SK-N-SH treated with all-trans-retinoic acid at 6 μM for 48 hours (cell line): ENCODE measurements around the gene FBXO7.

Experiments used
- ATAC-seq: fragments of 200-7000 bp; cut with Tn5 transposase; 3 replicates; pipeline ENCODE4 v1.9.1; 2020; ENCODE audit warnings: mild to moderate bottlenecking, moderate library complexity
- ARNTL ChIP-seq: fragments of 450-650 bp; formaldehyde crosslinking; IDR thresholded peaks from 2 replicates; pipeline ENCODE4 v1.5.0; 2020; ENCODE audit warnings: low read depth, mild to moderate bottlenecking, moderate library complexity, borderline replicate concordance
- BACH2 ChIP-seq: fragments of 250-450 bp; sonication (Bioruptor Pico); IDR thresholded peaks from 2 replicates; pipeline ENCODE4 v1.9.0; 2021; ENCODE audit warnings: mild to moderate bottlenecking, borderline replicate concordance
- CSDC2 ChIP-seq: fragments of 250-450 bp; sonication (Bioruptor Pico); IDR thresholded peaks from 2 replicates; pipeline ENCODE4 v1.5.0; 2020; ENCODE audit warnings: mild to moderate bottlenecking, moderate library complexity
- ESRRG ChIP-seq: fragments of 250-450 bp; sonication (Bioruptor Pico); IDR thresholded peaks from 2 replicates; pipeline ENCODE4 v1.6.1; 2021; ENCODE audit warnings: mild to moderate bottlenecking
- GLIS3 ChIP-seq: fragments of 250-450 bp; sonication (Bioruptor Pico); IDR thresholded peaks from 2 replicates; pipeline ENCODE4 v1.5.0; 2020; ENCODE audit warnings: mild to moderate bottlenecking, moderate library complexity
- ISL1 ChIP-seq: fragments of 250-450 bp; sonication (Bioruptor Pico); IDR thresholded peaks from 2 replicates; pipeline ENCODE4 v2.1.2; 2022; ENCODE audit warnings: mild to moderate bottlenecking, moderate library complexity
- OSR1 ChIP-seq: fragments of 250-450 bp; sonication (Bioruptor Pico); IDR thresholded peaks from 2 replicates; pipeline ENCODE4 v1.8.0; 2022; ENCODE audit warnings: moderate library complexity, mild to moderate bottlenecking, inconsistent platforms
- PPARA ChIP-seq: fragments of 250-450 bp; sonication (Bioruptor Pico); IDR thresholded peaks from 2 replicates; pipeline ENCODE4 v1.5.0; 2020; ENCODE audit warnings: mild to moderate bottlenecking, borderline replicate concordance
- RARB ChIP-seq: fragments of 250-450 bp; sonication (Bioruptor Pico); IDR thresholded peaks from 2 replicates; pipeline ENCODE4 v1.8.0; 2021; ENCODE audit warnings: mild to moderate bottlenecking, moderate library complexity
- SNAI2 ChIP-seq: fragments of 250-450 bp; sonication (Bioruptor Pico); IDR thresholded peaks from 2 replicates; pipeline ENCODE4 v1.5.0; 2020; ENCODE audit warnings: mild to moderate bottlenecking, moderate library complexity
- TCF4 ChIP-seq: fragments of 250-450 bp; sonication (Bioruptor Pico); IDR thresholded peaks from 2 replicates; pipeline ENCODE4 v1.8.0; 2021; ENCODE audit warnings: mild to moderate bottlenecking, moderate library complexity, borderline replicate concordance
- TOX ChIP-seq: fragments of 250-450 bp; sonication (Bioruptor Pico); IDR thresholded peaks from 2 replicates; pipeline ENCODE4 v1.8.0; 2021; ENCODE audit warnings: mild to moderate bottlenecking, moderate library complexity, borderline replicate concordance
- ZC3H10 ChIP-seq: fragments of 250-450 bp; sonication (Bioruptor Pico); IDR thresholded peaks from 2 replicates; pipeline ENCODE4 v1.5.1; 2021; ENCODE audit warnings: mild to moderate bottlenecking, moderate library complexity
- ZFP3 ChIP-seq: fragments of 250-450 bp; sonication (Bioruptor Pico); IDR thresholded peaks from 2 replicates; pipeline ENCODE4 v1.5.0; 2020; ENCODE audit warnings: mild to moderate bottlenecking, moderate library complexity
- ZFP30 ChIP-seq: fragments of 450-650 bp; formaldehyde crosslinking; IDR thresholded peaks from 2 replicates; pipeline ENCODE4 v1.5.0; 2022; ENCODE audit warnings: mild to moderate bottlenecking, moderate library complexity
- ZNF565 ChIP-seq: fragments of 450-650 bp; formaldehyde crosslinking; conservative IDR thresholded peaks from 2 replicates; pipeline ENCODE4 v1.5.0; 2020; ENCODE audit warnings: low read depth, mild to moderate bottlenecking, moderate library complexity
- ZNF70 ChIP-seq: fragments of 450-650 bp; formaldehyde crosslinking; IDR thresholded peaks from 2 replicates; pipeline ENCODE4 v1.5.0; 2020; ENCODE audit warnings: mild to moderate bottlenecking, moderate library complexity
- ZNF8 ChIP-seq: fragments of 450-650 bp; formaldehyde crosslinking; IDR thresholded peaks from 2 replicates; pipeline ENCODE4 v1.5.0; 2020; ENCODE audit warnings: mild to moderate bottlenecking, moderate library complexity
- TF ChIP-seq, protein P1 (sequence below): fragments of 250-450 bp; sonication (Bioruptor Pico); IDR thresholded peaks from 2 replicates; pipeline ENCODE4 v1.8.0; 2020; ENCODE audit warnings: mild to moderate bottlenecking, moderate library complexity, borderline replicate concordance
- TF ChIP-seq, protein P2 (sequence below): fragments of 250-450 bp; sonication (Bioruptor Pico); IDR thresholded peaks from 2 replicates; pipeline ENCODE4 v1.8.0; 2021; ENCODE audit warnings: low read depth, mild to moderate bottlenecking, moderate library complexity, borderline replicate concordance
- TF ChIP-seq, protein P3 (sequence below): fragments of 250-450 bp; sonication (Bioruptor Pico); IDR thresholded peaks from 2 replicates; pipeline ENCODE4 v1.5.0; 2020; ENCODE audit warnings: mild to moderate bottlenecking, moderate library complexity

Gene FBXO7

DNA sequence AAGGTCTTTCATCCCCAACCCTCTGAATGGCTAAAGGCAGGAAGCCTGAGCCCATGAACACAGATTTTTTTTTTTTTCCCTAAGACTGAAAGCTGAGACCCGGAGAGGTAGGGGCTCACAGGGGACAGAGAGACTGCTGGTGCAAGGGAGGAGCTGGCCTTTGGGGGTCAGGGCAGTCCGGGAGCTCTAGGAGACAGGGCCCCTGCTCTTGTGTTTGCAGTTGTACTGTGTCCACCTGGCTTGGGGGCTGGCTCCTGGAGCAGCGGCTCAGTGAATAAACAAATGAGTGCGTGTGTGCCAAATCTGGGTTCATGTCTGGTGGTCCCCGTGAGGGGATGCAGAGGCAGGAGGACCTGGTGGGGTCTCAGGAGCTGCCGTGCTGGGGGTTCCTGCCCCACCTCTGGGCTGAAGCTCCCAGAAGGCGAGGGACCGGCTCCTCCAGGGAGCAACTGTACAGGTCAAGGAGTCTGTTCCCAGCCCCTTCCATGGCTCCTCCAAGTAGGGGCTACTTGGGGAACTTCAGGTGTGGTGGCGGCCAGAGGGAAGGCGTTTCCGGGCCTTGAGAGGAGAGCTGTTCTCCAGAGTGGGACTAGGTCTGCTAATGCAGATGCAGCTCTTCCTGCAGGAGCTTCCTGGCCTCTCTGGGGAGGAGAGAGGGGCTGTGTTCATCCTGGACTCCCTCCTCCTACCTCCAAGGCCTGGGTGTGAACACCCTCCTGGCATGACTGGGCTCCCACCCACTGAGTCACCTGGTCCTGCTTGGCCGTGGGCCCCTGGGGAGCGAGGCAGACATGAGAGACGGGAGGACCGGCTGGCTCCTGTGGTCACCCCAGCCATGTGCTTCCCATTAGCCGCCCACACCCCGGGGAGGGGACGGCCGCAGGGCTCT, 57.6 kb downstream of the FBXO7 start:
- TF ChIP-seq ZC3H10 (CRISPR knock-in tag), result no peak
- peak; percentile 95; the same call in 1 of the 2 replicates for TF ChIP-seq ARNTL (CRISPR knock-in tag)
- peak; percentile 46; the same call in 1 of the 2 replicates for TF ChIP-seq TCF4 (CRISPR knock-in tag)

DNA sequence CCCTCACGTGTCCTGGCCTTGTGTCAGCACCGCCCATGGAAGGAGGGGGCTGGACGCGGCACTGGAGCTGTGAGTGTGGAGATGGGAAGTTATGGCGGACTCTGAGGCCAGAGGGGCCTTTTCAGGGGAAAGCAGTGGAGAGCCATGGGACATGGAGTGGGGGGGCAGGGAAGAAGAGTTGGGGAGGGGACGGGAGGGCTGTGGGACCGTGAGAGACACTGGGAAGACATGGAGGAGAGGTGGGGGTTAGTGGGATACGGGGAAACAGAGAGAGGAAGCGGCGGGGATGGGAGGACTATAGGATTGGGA, 58.2 kb downstream of the FBXO7 start:
- TF ChIP-seq, protein P1, sequence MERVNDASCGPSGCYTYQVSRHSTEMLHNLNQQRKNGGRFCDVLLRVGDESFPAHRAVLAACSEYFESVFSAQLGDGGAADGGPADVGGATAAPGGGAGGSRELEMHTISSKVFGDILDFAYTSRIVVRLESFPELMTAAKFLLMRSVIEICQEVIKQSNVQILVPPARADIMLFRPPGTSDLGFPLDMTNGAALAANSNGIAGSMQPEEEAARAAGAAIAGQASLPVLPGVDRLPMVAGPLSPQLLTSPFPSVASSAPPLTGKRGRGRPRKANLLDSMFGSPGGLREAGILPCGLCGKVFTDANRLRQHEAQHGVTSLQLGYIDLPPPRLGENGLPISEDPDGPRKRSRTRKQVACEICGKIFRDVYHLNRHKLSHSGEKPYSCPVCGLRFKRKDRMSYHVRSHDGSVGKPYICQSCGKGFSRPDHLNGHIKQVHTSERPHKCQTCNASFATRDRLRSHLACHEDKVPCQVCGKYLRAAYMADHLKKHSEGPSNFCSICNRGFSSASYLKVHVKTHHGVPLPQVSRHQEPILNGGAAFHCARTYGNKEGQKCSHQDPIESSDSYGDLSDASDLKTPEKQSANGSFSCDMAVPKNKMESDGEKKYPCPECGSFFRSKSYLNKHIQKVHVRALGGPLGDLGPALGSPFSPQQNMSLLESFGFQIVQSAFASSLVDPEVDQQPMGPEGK (CRISPR knock-in tag), result no peak
- TF ChIP-seq ZFP3 (CRISPR knock-in tag), result no peak
- no peak for TF ChIP-seq OSR1
- no peak for TF ChIP-seq GLIS3 (CRISPR knock-in tag)
- no peak for TF ChIP-seq ESRRG
- TF ChIP-seq TOX (CRISPR knock-in tag), result no peak
- no peak for TF ChIP-seq BACH2 (CRISPR knock-in tag)
- TF ChIP-seq, protein P2, sequence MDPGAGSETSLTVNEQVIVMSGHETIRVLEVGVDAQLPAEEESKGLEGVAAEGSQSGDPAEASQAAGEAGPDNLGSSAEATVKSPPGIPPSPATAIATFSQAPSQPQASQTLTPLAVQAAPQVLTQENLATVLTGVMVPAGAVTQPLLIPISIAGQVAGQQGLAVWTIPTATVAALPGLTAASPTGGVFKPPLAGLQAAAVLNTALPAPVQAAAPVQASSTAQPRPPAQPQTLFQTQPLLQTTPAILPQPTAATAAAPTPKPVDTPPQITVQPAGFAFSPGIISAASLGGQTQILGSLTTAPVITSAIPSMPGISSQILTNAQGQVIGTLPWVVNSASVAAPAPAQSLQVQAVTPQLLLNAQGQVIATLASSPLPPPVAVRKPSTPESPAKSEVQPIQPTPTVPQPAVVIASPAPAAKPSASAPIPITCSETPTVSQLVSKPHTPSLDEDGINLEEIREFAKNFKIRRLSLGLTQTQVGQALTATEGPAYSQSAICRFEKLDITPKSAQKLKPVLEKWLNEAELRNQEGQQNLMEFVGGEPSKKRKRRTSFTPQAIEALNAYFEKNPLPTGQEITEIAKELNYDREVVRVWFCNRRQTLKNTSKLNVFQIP, result no peak
- TF ChIP-seq RARB (CRISPR knock-in tag), result no peak
- TF ChIP-seq, all 23 proteins: peak for 0
- ATAC-seq, result no peak

More for the DNA sequence above, 57.6 kb downstream of the FBXO7 start:
- peak; percentile 74 for ATAC-seq

DNA sequence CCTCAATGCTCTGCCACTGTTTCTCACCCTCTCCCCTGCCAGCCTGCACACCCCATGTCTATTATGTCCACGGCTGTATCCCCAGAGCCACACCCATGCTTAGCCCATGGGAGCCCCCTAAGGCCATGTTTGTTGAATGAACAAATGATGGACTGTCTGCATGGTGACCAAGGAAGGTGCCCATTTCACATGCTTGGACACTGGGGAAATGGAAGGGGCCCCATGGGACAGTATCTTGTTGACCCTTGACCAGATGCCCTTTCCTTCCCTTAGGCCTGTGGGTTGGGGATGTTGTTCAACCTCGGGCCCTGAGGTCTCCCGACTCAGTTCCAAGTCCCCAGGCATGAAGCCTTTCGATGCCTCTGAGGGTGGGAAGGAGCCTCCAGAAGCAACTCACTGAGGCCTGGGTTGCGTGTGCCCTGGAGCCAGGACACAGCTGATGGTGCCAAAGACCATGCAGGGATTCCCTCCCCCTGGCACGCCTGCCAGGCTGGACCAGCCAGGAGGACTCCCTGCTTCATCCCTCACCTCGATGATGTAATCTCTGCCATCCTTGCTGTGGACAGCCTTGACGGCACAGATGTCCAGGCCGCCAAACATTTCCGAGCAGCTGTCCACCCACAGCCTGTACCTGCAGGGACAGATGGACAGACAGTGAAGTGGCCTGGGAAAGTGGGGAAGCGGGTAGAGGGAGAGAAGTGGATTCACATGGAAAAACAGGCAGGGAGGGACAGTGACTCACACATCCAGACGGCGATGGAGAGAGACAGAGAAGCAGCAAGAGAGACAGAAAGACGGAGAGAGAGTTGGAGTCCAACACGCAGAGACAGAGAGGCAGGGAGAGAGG, 58.9 kb downstream of the FBXO7 start:
- ATAC-seq, result peak; percentile 8; the same call in 2 of the 3 replicates
- no peak for TF ChIP-seq ISL1 (CRISPR knock-in tag)
- no peak for TF ChIP-seq BACH2 (CRISPR knock-in tag)
- TF ChIP-seq ZNF8 (CRISPR knock-in tag), result no peak
- no peak for TF ChIP-seq PPARA (CRISPR knock-in tag)
- no peak for TF ChIP-seq ARNTL (CRISPR knock-in tag)
- TF ChIP-seq, protein P1 (CRISPR knock-in tag), result no peak
- no peak for TF ChIP-seq TCF4 (CRISPR knock-in tag)
- TF ChIP-seq RARB (CRISPR knock-in tag), result no peak
- TF ChIP-seq, protein P3, sequence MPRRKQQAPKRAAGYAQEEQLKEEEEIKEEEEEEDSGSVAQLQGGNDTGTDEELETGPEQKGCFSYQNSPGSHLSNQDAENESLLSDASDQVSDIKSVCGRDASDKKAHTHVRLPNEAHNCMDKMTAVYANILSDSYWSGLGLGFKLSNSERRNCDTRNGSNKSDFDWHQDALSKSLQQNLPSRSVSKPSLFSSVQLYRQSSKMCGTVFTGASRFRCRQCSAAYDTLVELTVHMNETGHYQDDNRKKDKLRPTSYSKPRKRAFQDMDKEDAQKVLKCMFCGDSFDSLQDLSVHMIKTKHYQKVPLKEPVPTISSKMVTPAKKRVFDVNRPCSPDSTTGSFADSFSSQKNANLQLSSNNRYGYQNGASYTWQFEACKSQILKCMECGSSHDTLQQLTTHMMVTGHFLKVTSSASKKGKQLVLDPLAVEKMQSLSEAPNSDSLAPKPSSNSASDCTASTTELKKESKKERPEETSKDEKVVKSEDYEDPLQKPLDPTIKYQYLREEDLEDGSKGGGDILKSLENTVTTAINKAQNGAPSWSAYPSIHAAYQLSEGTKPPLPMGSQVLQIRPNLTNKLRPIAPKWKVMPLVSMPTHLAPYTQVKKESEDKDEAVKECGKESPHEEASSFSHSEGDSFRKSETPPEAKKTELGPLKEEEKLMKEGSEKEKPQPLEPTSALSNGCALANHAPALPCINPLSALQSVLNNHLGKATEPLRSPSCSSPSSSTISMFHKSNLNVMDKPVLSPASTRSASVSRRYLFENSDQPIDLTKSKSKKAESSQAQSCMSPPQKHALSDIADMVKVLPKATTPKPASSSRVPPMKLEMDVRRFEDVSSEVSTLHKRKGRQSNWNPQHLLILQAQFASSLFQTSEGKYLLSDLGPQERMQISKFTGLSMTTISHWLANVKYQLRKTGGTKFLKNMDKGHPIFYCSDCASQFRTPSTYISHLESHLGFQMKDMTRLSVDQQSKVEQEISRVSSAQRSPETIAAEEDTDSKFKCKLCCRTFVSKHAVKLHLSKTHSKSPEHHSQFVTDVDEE (CRISPR knock-in tag), result no peak
- no peak for TF ChIP-seq SNAI2 (CRISPR knock-in tag)
- no peak for TF ChIP-seq ESRRG
- TF ChIP-seq, protein P2, result no peak
- no peak for TF ChIP-seq GLIS3 (CRISPR knock-in tag)
- no peak for TF ChIP-seq ZNF70 (CRISPR knock-in tag)
- no peak for TF ChIP-seq CSDC2 (CRISPR knock-in tag)
- TF ChIP-seq ZFP3 (CRISPR knock-in tag), result no peak
- TF ChIP-seq ZC3H10 (CRISPR knock-in tag), result no peak
- no peak for TF ChIP-seq ZNF565 (CRISPR knock-in tag)
- no peak for TF ChIP-seq TOX (CRISPR knock-in tag)
- TF ChIP-seq ZFP30 (CRISPR knock-in tag), result no peak
- TF ChIP-seq, all 23 proteins: peak for 0
